ENCODE measurements around the gene LCT.

LCT gene

GRCh38 chr2:135838502-135838901 is 1.5 kb upstream of the LCT start:
- peaks cover 6% of the 10 kb centered on the region; the same call in 1 of the 2 replicates for H3K36me3 ChIP-seq (ENCODE audit: control insufficient read depth, insufficient read depth, low read length)
- H3K27me3 ChIP-seq (ENCODE audit: control insufficient read depth, insufficient read depth, low read length): no peaks in the 10 kb centered on the region
- no peaks in the 10 kb centered on the region for H3K4me1 ChIP-seq (ENCODE audit: control insufficient read depth, insufficient read depth, low read length)
- DNase-seq (ENCODE audit: low read depth, low spot score): no peak
- H3K9me3 ChIP-seq (ENCODE audit: control insufficient read depth, insufficient read depth, low read length): no peaks in the 10 kb centered on the region
- no CpG with 5 or more reads among the region's 3 CpGs for WGBS (ENCODE audit: insufficient coverage, insufficient read length)
- no peak overlapping the region for H3K27ac ChIP-seq (ENCODE audit: low read length)
- no peak overlapping the region for H3K4me3 ChIP-seq (ENCODE audit: low read length)

- no peaks in the 10 kb centered on the region for H3K27me3 ChIP-seq (ENCODE audit: control insufficient read depth, insufficient read depth, low read length)
- no peaks in the 10 kb centered on the region for H3K36me3 ChIP-seq (ENCODE audit: control insufficient read depth, insufficient read depth, low read length)
- H3K9me3 ChIP-seq (ENCODE audit: control insufficient read depth, insufficient read depth, low read length): no peaks in the 10 kb centered on the region
- H3K4me1 ChIP-seq (ENCODE audit: control insufficient read depth, insufficient read depth, low read length): no peaks in the 10 kb centered on the region
- no peak overlapping the region for H3K4me3 ChIP-seq (ENCODE audit: low read length)
- no CpG with 5 or more reads among the region's 6 CpGs for WGBS (ENCODE audit: insufficient coverage, insufficient read length)
- no peak overlapping the region for H3K27ac ChIP-seq (ENCODE audit: low read length)
- no peak for DNase-seq (ENCODE audit: low read depth, low spot score)
Measured at GRCh38 chr2:135832891-135833290, 4.1 kb downstream of the LCT start.

GRCh38 chr2:135831180-135831812 is 5.7 kb downstream of the LCT start:
- Histone ChIP-seq H3K9me3 (ENCODE audit: control insufficient read depth, insufficient read depth, low read length) (no peaks in the 10 kb centered on the region), H3K27ac (ENCODE audit: low read length) (no peak overlapping the region), H3K36me3 (ENCODE audit: control insufficient read depth, insufficient read depth, low read length) (no peaks in the 10 kb centered on the region), H3K4me1 (ENCODE audit: control insufficient read depth, insufficient read depth, low read length) (no peaks in the 10 kb centered on the region), H3K4me3 (ENCODE audit: low read length) (no peak overlapping the region), H3K27me3 (ENCODE audit: control insufficient read depth, insufficient read depth, low read length) (no peaks in the 10 kb centered on the region)
- DNase-seq (ENCODE audit: low read depth, low spot score): no peak
- no CpG with 5 or more reads among the region's 14 CpGs for WGBS (ENCODE audit: insufficient coverage, insufficient read length)

GRCh38 chr2:135829378-135830135 is 7.4 kb downstream of the LCT start:
- H3K9me3 ChIP-seq (ENCODE audit: control insufficient read depth, insufficient read depth, low read length): no peaks in the 10 kb centered on the region
- H3K27ac ChIP-seq (ENCODE audit: low read length): no peak overlapping the region
- no peak for DNase-seq (ENCODE audit: low read depth, low spot score)
- H3K27me3 ChIP-seq (ENCODE audit: control insufficient read depth, insufficient read depth, low read length): no peaks in the 10 kb centered on the region
- no peaks in the 10 kb centered on the region for H3K4me1 ChIP-seq (ENCODE audit: control insufficient read depth, insufficient read depth, low read length)
- H3K36me3 ChIP-seq (ENCODE audit: control insufficient read depth, insufficient read depth, low read length): no peaks in the 10 kb centered on the region
- no CpG with 5 or more reads among the region's 13 CpGs for WGBS (ENCODE audit: insufficient coverage, insufficient read length)
- H3K4me3 ChIP-seq (ENCODE audit: low read length): no peak overlapping the region

- H3K4me3 ChIP-seq (ENCODE audit: low read length): no peak overlapping the region
- no peak for DNase-seq (ENCODE audit: low read depth, low spot score)
- H3K9me3 ChIP-seq (ENCODE audit: control insufficient read depth, insufficient read depth, low read length): no peaks in the 10 kb centered on the region
- H3K4me1 ChIP-seq (ENCODE audit: control insufficient read depth, insufficient read depth, low read length): no peaks in the 10 kb centered on the region
- WGBS (ENCODE audit: insufficient coverage, insufficient read length): no CpG with 5 or more reads among the region's 6 CpGs
- H3K36me3 ChIP-seq (ENCODE audit: control insufficient read depth, insufficient read depth, low read length): no peaks in the 10 kb centered on the region
- H3K27me3 ChIP-seq (ENCODE audit: control insufficient read depth, insufficient read depth, low read length): no peaks in the 10 kb centered on the region
- no peak overlapping the region for H3K27ac ChIP-seq (ENCODE audit: low read length)
Measured at GRCh38 chr2:135826544-135826943, 10.4 kb downstream of the LCT start.

GRCh38 chr2:135825550-135826176 is 11.3 kb downstream of the LCT start:
- DNase-seq (ENCODE audit: low read depth, low spot score): no peak
- H3K27ac ChIP-seq (ENCODE audit: low read length): no peak overlapping the region

GRCh38 chr2:135825131-135825530 is 11.9 kb downstream of the LCT start:
- no CpG with 5 or more reads among the region's 9 CpGs for WGBS (ENCODE audit: insufficient coverage, insufficient read length)
- H3K4me3 ChIP-seq (ENCODE audit: low read length): no peak overlapping the region
- H3K27ac ChIP-seq (ENCODE audit: low read length): no peak overlapping the region
- no peaks in the 10 kb centered on the region for H3K27me3 ChIP-seq (ENCODE audit: control insufficient read depth, insufficient read depth, low read length)
- no peaks in the 10 kb centered on the region for H3K9me3 ChIP-seq (ENCODE audit: control insufficient read depth, insufficient read depth, low read length)
- no peaks in the 10 kb centered on the region for H3K4me1 ChIP-seq (ENCODE audit: control insufficient read depth, insufficient read depth, low read length)
- no peaks in the 10 kb centered on the region for H3K36me3 ChIP-seq (ENCODE audit: control insufficient read depth, insufficient read depth, low read length)
- no peak for DNase-seq (ENCODE audit: low read depth, low spot score)

More at GRCh38 chr2:135825550-135826176, 11.3 kb downstream of the LCT start:
- H3K27me3 ChIP-seq (ENCODE audit: control insufficient read depth, insufficient read depth, low read length): no peaks in the 10 kb centered on the region
- no peaks in the 10 kb centered on the region for H3K4me1 ChIP-seq (ENCODE audit: control insufficient read depth, insufficient read depth, low read length)
- H3K9me3 ChIP-seq (ENCODE audit: control insufficient read depth, insufficient read depth, low read length): no peaks in the 10 kb centered on the region
- no CpG with 5 or more reads among the region's 11 CpGs for WGBS (ENCODE audit: insufficient coverage, insufficient read length)
- H3K4me3 ChIP-seq (ENCODE audit: low read length): no peak overlapping the region
- no peaks in the 10 kb centered on the region for H3K36me3 ChIP-seq (ENCODE audit: control insufficient read depth, insufficient read depth, low read length)

GRCh38 chr2:135822855-135823254 is 14.1 kb downstream of the LCT start:
- Histone ChIP-seq H3K36me3 (ENCODE audit: control insufficient read depth, insufficient read depth, low read length) (no peaks in the 10 kb centered on the region), H3K9me3 (ENCODE audit: control insufficient read depth, insufficient read depth, low read length) (no peaks in the 10 kb centered on the region), H3K4me3 (ENCODE audit: low read length) (no peak overlapping the region), H3K27ac (ENCODE audit: low read length) (no peak overlapping the region), H3K4me1 (ENCODE audit: control insufficient read depth, insufficient read depth, low read length) (no peaks in the 10 kb centered on the region), H3K27me3 (ENCODE audit: control insufficient read depth, insufficient read depth, low read length) (no peaks in the 10 kb centered on the region)
- DNase-seq (ENCODE audit: low read depth, low spot score): no peak
- WGBS (ENCODE audit: insufficient coverage, insufficient read length): no CpG with 5 or more reads among the region's 1 CpG

GRCh38 chr2:135821190-135821589 is 15.8 kb downstream of the LCT start:
- Histone ChIP-seq H3K27ac (ENCODE audit: low read length) (no peak overlapping the region), H3K9me3 (ENCODE audit: control insufficient read depth, insufficient read depth, low read length) (no peaks in the 10 kb centered on the region), H3K4me3 (ENCODE audit: low read length) (no peak overlapping the region), H3K27me3 (ENCODE audit: control insufficient read depth, insufficient read depth, low read length) (no peaks in the 10 kb centered on the region; the same call in 1 of the 2 replicates), H3K36me3 (ENCODE audit: control insufficient read depth, insufficient read depth, low read length) (no peaks in the 10 kb centered on the region), H3K4me1 (ENCODE audit: control insufficient read depth, insufficient read depth, low read length) (no peaks in the 10 kb centered on the region)
- no peak for DNase-seq (ENCODE audit: low read depth, low spot score)
- no CpG with 5 or more reads among the region's 2 CpGs for WGBS (ENCODE audit: insufficient coverage, insufficient read length)

GRCh38 chr2:135820003-135820618 is 16.9 kb downstream of the LCT start:
- no peak overlapping the region for H3K27ac ChIP-seq (ENCODE audit: low read length)
- no peaks in the 10 kb centered on the region for H3K9me3 ChIP-seq (ENCODE audit: control insufficient read depth, insufficient read depth, low read length)
- no peak for DNase-seq (ENCODE audit: low read depth, low spot score)
- H3K27me3 ChIP-seq (ENCODE audit: control insufficient read depth, insufficient read depth, low read length): no peaks in the 10 kb centered on the region; the same call in 1 of the 2 replicates
- H3K4me3 ChIP-seq (ENCODE audit: low read length): no peak overlapping the region
- no CpG with 5 or more reads among the region's 9 CpGs for WGBS (ENCODE audit: insufficient coverage, insufficient read length)
- H3K4me1 ChIP-seq (ENCODE audit: control insufficient read depth, insufficient read depth, low read length): no peaks in the 10 kb centered on the region
- no peaks in the 10 kb centered on the region for H3K36me3 ChIP-seq (ENCODE audit: control insufficient read depth, insufficient read depth, low read length)
